Amniotic epithelial cell (primary cell): ENCODE data around the gene DRAM2.
"Not testable (repeated sequence)": the region's sequence is repeated elsewhere in the genome, so short reads cannot be mapped to it uniquely, and the experiment has no call there.

ENCODE experiments used
- DNase-seq: peaks from one replicate; pipeline ENCODE4 v3.0.0-alpha.2; 2010; ENCODE audit warnings: low read depth

DRAM2 gene

GRCh38 chr1:111082421-111083203, 57.3 kb downstream of the DRAM2 start:
- peak; percentile 25 for DNase-seq

- DNase-seq, result not testable (repeated sequence)
Measured at GRCh38 chr1:111079329-111079728, 60.6 kb downstream of the DRAM2 start.

- not testable (repeated sequence) for DNase-seq
Measured at GRCh38 chr1:111077312-111077711, 62.6 kb downstream of the DRAM2 start.
